GM23248 (cell line): ENCODE results near the gene GNA15. TPM values are rescaled to one million over a fixed set of nuclear protein-coding genes. Genes with fewer than 3 reads are reported as not detected.

Experiments
- DNase-seq: peaks from one replicate; pipeline ENCODE4 v3.0.0-alpha.2; 2015
- H2AFZ ChIP-seq: fragments of 200-600 bp; sonication (generic); 2 replicates; pipeline ENCODE4 v1.6.1; 2016; ENCODE audit warnings: antibody characterized with exemption
- H3F3A ChIP-seq: fragments of 200-600 bp; sonication (generic); 2 replicates; pipeline ENCODE4 v1.6.1; 2016; ENCODE audit warnings: mild to moderate bottlenecking, antibody characterized with exemption, mixed run types; ENCODE audit not compliant: insufficient read depth
- H3K27ac ChIP-seq: fragments of 200-600 bp; sonication (generic); 2 replicates; pipeline ENCODE4 v1.5.1; 2016; ENCODE audit warnings: mild to moderate bottlenecking
- H3K27me3 ChIP-seq: fragments of 200-600 bp; sonication (generic); replicated peaks from 2 replicates; pipeline ENCODE4 v1.6.1; 2016; ENCODE audit warnings: mild to moderate bottlenecking; ENCODE audit not compliant: insufficient read depth
- H3K36me3 ChIP-seq: fragments of 200-600 bp; sonication (generic); 2 replicates; pipeline ENCODE4 v1.6.1; 2016; ENCODE audit warnings: low read depth, mild to moderate bottlenecking
- H3K4me1 ChIP-seq: fragments of 200-600 bp; sonication (generic); 2 replicates; pipeline ENCODE4 v1.6.1; 2016; ENCODE audit warnings: mild to moderate bottlenecking; ENCODE audit not compliant: insufficient read depth
- H3K4me2 ChIP-seq: fragments of 200-600 bp; sonication (generic); one replicate; pipeline ENCODE4 v1.6.1; 2016; ENCODE audit warnings: mild to moderate bottlenecking; ENCODE audit not compliant: unreplicated experiment
- H3K4me3 ChIP-seq: fragments of 200-600 bp; sonication (generic); 2 replicates; pipeline ENCODE4 v1.5.1; 2016; ENCODE audit warnings: mild to moderate bottlenecking
- H3K79me2 ChIP-seq: fragments of 200-600 bp; sonication (generic); 2 replicates; pipeline ENCODE4 v1.6.1; 2016; ENCODE audit warnings: mild to moderate bottlenecking; ENCODE audit not compliant: insufficient read depth
- H3K9ac ChIP-seq: fragments of 200-600 bp; sonication (generic); 2 replicates; pipeline ENCODE4 v1.6.1; 2016; ENCODE audit warnings: mild to moderate bottlenecking
- H3K9me2 ChIP-seq: fragments of 200-600 bp; sonication (generic); 2 replicates; pipeline ENCODE4 v1.6.1; 2016; ENCODE audit warnings: mixed run types, mild to moderate bottlenecking, moderate library complexity; ENCODE audit not compliant: insufficient read depth
- H3K9me3 ChIP-seq: fragments of 200-600 bp; sonication (generic); one replicate; pipeline ENCODE4 v1.6.1; 2017; ENCODE audit warnings: low read depth
- H4K20me1 ChIP-seq: fragments of 200-600 bp; sonication (generic); 2 replicates; pipeline ENCODE4 v1.6.0; 2016; ENCODE audit not compliant: insufficient read depth
- EZH2 ChIP-seq: fragments of 200-600 bp; sonication (generic); IDR thresholded peaks from 2 replicates; pipeline ENCODE4 v1.6.1; 2018; ENCODE audit warnings: antibody characterized with exemption, mild to moderate bottlenecking; ENCODE audit not compliant: insufficient read depth, poor library complexity, severe bottlenecking
- EZH2phosphoT487 ChIP-seq: fragments of 200-600 bp; sonication (generic); IDR thresholded peaks from 2 replicates; pipeline ENCODE4 v1.6.1; 2018; ENCODE audit warnings: antibody characterized with exemption, moderate library complexity, mild to moderate bottlenecking, low read depth; ENCODE audit not compliant: insufficient read depth
- WGBS, 2 experiments: methylation state at CpG; one replicate each; pipeline ENCODE4 v1.1.6; 2015 to 2017; ENCODE audit warnings: low lambda C conversion rate in 2 of 2, low coverage in 1 of 2; ENCODE audit errors: missing lambda C conversion rate in 2 of 2; 5-methylcytosine and 5-hydroxymethylcytosine counted together
- in situ Hi-C: fragments of 300-500 bp; cut with MboI; formaldehyde crosslinking; loops from 2 replicates; pipeline ENCODE4 v1.15.0; 2020
- polyA plus RNA-seq: library from polyadenylated mRNA; unstranded; fragments of >200 nt; fragmentation: Nextera tagmentation; extraction: Ambion mirVana; gene quantifications from 2 replicates; pipeline ENCODE4 v1.2.1, GENCODE V29; 2016
- total RNA-seq: library from RNA; depleted of rRNA; stranded (reverse); fragments of >200 nt; shearing (Covaris generic); gene quantifications from 2 replicates; pipeline ENCODE4 v1.2.3, GENCODE V29; 2014

Gene GNA15
- total and polyA plus RNA-seq, 2 experiments from 2014 or later, result not detected

DNA sequence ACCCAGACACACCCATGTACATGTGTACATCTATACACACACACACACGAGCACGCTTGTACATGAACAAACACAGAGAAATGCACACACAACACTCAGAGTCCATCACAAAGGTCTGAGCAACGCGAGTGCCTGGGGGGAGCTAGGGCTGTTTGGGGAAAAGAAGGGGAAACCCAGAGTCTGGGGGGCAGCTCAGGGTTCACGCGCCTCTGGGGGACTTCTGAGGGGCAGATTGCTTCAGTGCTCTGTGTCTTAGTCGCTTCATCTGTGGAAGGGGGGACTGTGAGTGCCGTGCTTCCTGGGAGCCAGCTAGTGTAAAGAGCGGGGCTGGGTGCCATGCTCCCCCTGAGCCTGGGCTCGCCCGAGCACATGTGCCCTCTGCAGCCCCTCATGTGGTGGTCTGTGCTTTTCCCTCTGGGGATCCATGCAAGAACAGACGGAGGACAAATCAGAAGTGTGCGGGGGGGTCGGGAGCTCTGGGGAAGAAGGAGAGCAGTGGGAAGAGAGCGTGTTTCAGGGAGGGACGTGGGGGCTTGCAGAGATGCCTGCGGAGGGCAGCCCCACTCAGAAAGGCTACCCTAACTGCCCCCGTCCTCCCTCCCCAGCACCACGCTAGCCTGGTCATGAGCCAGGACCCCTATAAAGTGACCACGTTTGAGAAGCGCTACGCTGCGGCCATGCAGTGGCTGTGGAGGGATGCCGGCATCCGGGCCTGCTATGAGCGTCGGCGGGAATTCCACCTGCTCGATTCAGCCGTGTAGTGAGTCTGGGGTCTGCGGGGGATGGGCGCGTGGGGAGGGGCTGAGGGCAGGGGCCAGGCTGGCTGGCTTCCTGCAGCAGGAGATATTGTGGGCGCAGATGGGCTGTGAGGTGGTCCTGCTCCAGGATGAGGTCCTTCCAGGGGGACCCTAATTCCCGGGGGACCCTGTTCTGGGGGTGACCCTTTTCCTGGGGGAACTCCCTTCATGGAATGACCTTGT, 14.0 kb downstream of the GNA15 start:
- Histone ChIP-seq H2AFZ (no peak overlapping the region), H4K20me1 (no peaks in the 10 kb centered on the region), H3K36me3 (no peaks in the 10 kb centered on the region), H3K79me2 (no peaks in the 10 kb centered on the region), H3K4me2 (no peak overlapping the region), H3K27ac (no peak overlapping the region), H3K27me3 (no peaks in the 10 kb centered on the region), H3F3A (no peaks in the 10 kb centered on the region), H3K4me3 (no peak overlapping the region), H3K9me3 (no peaks in the 10 kb centered on the region), H3K4me1 (peaks cover 5% of the 10 kb centered on the region), H3K9me2 (no peaks in the 10 kb centered on the region), H3K9ac (no peak overlapping the region)
- in situ Hi-C loops, result no loop called here
- TF ChIP-seq EZH2 (no peak), EZH2phosphoT487 (no peak)
- DNase-seq, result no peak
- 39 to 45% methylated on average over 31 to 35 of the region's 35 CpGs for WGBS, 2 experiments

DNA sequence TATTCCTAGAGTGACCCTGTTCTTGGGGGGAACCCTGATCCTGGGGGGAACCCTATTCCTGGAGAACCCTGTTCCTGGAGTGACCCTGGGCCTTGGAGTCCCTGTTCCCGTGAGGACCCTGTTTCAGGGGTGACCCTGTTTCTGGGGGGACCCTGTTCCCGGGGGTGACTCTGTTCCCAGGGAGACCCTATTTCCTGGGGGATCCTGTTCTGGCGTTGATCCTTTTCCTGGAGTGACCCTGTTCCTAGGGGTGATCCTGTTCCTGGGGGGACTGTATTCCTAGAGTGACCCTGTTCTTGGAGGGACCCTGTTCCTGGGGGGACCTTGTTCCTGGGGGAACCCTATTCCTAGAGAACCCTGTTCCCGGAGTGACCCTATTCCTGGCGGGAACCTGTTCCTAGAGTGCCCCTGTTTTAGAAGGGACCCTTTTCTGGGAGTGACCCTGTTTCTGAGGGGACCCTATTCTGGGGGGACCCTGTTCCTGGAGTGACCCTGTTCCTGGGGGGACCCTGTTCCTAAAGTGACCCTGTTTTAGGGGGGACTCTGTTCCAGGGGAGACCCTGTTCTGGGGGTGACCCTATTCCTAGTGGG, 15.0 kb downstream of the GNA15 start:
- no peak for DNase-seq
- no peak overlapping the region for H2AFZ ChIP-seq
- H3K27me3 ChIP-seq, result no peaks in the 10 kb centered on the region
- no peaks in the 10 kb centered on the region for H3K36me3 ChIP-seq
- H3K79me2 ChIP-seq, result no peaks in the 10 kb centered on the region
- H3K9me2 ChIP-seq, result no peaks in the 10 kb centered on the region
- H3K9ac ChIP-seq, result no peak overlapping the region
- peaks cover 10% of the 10 kb centered on the region for H3K4me1 ChIP-seq
- in situ Hi-C loops, result no loop called here
- H3F3A ChIP-seq, result no peaks in the 10 kb centered on the region
- H4K20me1 ChIP-seq, result no peaks in the 10 kb centered on the region
- no peaks in the 10 kb centered on the region for H3K9me3 ChIP-seq
- H3K27ac ChIP-seq, result no peak overlapping the region
- TF ChIP-seq EZH2phosphoT487, result no peak
- TF ChIP-seq EZH2, result no peak
- WGBS, 2 experiments, result 55 to 63% methylated on average over 5 of the region's 5 CpGs
- no peak overlapping the region for H3K4me3 ChIP-seq
- H3K4me2 ChIP-seq, result no peak overlapping the region

DNA sequence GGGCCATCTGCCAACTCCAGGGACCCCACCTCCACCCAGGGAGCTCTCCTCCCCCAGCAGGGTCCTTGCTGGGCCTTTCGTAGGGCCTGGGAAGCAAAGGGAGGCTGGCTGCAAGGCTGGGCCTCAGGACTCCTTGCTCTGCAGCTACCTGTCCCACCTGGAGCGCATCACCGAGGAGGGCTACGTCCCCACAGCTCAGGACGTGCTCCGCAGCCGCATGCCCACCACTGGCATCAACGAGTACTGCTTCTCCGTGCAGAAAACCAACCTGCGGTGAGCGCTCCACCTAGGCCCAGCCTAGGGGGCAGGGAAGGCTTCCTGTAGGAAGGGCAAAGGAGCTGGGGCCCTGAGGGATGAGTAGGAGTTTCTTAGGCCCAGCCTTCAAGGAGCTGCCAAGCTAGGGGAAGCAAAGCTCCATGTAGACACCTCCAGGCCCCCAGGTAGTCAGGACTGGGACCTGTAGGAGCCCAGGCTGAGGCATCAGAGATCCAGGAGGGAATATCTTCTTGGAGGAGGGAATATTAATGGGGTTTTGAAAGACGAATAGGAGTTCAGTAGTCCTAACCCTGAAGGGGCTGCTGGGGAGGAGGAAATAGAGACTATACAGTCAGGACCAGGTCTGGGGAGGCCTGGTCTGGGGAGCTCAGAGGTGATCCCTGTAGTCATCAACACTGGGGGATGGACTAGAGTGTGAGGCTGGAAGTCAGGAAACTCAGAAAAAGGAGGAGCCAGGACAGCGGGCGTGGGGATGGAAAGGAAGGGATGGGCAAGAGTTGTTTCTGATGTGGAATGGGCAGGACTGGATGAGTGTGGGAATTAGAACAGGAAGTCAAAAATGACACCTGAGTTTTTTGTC, 16.0 kb downstream of the GNA15 start:
- no peak overlapping the region for H3K4me2 ChIP-seq
- no peaks in the 10 kb centered on the region for H3K9me3 ChIP-seq
- no peaks in the 10 kb centered on the region for H4K20me1 ChIP-seq
- no peak overlapping the region for H2AFZ ChIP-seq
- H3K27ac ChIP-seq, result no peak overlapping the region
- 77 to 80% methylated on average over 14 of the region's 14 CpGs for WGBS, 2 experiments
- no peaks in the 10 kb centered on the region for H3K79me2 ChIP-seq
- H3K4me1 ChIP-seq, result peaks cover 10% of the 10 kb centered on the region
- TF ChIP-seq EZH2phosphoT487, result no peak
- no peak for TF ChIP-seq EZH2
- no peaks in the 10 kb centered on the region for H3F3A ChIP-seq
- no peaks in the 10 kb centered on the region for H3K36me3 ChIP-seq
- no peak overlapping the region for H3K9ac ChIP-seq
- no peaks in the 10 kb centered on the region for H3K9me2 ChIP-seq
- in situ Hi-C loops, result no loop called here
- no peaks in the 10 kb centered on the region for H3K27me3 ChIP-seq
- no peak overlapping the region for H3K4me3 ChIP-seq
- DNase-seq, result peak; percentile 29

DNA sequence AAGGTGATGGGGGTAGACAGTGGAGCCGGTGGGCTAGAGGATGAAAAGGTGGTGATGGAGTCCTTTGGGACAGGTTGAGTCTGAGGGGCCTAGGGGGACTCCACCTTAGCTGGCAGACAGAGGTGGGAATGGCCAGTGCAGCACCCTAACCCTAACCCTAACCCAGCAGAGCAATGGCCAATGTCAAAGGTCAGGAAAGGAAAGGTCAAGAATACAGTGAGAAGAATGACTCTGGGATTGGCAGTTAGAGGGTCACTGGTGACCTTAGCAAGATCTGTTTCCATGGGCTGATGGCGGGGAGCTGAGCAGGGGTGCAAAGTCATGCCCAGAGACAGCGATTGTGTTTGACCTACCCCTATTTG, 16.6 kb downstream of the GNA15 start:
- Histone ChIP-seq H3K79me2 (no peaks in the 10 kb centered on the region), H3K27ac (no peak overlapping the region), H4K20me1 (no peaks in the 10 kb centered on the region), H2AFZ (no peak overlapping the region), H3K9me3 (no peaks in the 10 kb centered on the region), H3K4me2 (no peak overlapping the region), H3K9me2 (no peaks in the 10 kb centered on the region), H3K4me3 (no peak overlapping the region), H3K4me1 (peaks cover 10% of the 10 kb centered on the region), H3K9ac (no peak overlapping the region), H3F3A (no peaks in the 10 kb centered on the region), H3K27me3 (no peaks in the 10 kb centered on the region), H3K36me3 (no peaks in the 10 kb centered on the region)
- WGBS, 2 experiments, result 95 to 96% methylated on average over 3 of the region's 3 CpGs
- DNase-seq, result no peak
- TF ChIP-seq EZH2, result no peak
- no peak for TF ChIP-seq EZH2phosphoT487
- in situ Hi-C loops, result no loop called here
